OCI-LY1 (cell line): Measurements from ENCODE around the gene DOCK4.

Experiments used
- CTCF ChIP-seq: fragments of 200-600 bp; sonication (generic), shearing (Covaris generic); IDR thresholded peaks from 2 replicates; pipeline ENCODE4 v1.5.1; 2017; ENCODE audit warnings: mild to moderate bottlenecking, antibody characterized with exemption, low read length, moderate library complexity, mixed read lengths
- EZH2 ChIP-seq: fragments of 200-600 bp; sonication (generic), shearing (Covaris generic); IDR thresholded peaks from 2 replicates; pipeline ENCODE4 v1.8.0; 2017; ENCODE audit warnings: borderline replicate concordance, mixed run types, mild to moderate bottlenecking, antibody characterized with exemption, low read length, moderate library complexity, mixed read lengths

GRCh38 chr7:111900283-111900682, 305.9 kb downstream of the DOCK4 start:
- TF ChIP-seq CTCF: no peak
- TF ChIP-seq EZH2: no peak
